ENCODE data around the gene PKP4. TPM values are rescaled to one million over a fixed set of nuclear protein-coding genes. Genes with fewer than 3 reads are reported as not detected.

PKP4 gene
- total RNA-seq, 1 donor from 2014 or later, result 62.9 TPM

- Mint-ChIP-seq H3K36me3 (ENCODE audit: insufficient read depth) (no peaks in the 10 kb centered on the region), H3K4me1 (ENCODE audit: low read depth) (peaks cover 10% of the 10 kb centered on the region), H3K4me3 (ENCODE audit: low read depth) (no peak overlapping the region), H3K27ac (no peak overlapping the region), H3K9me3 (ENCODE audit: low read depth) (no peaks in the 10 kb centered on the region), H3K27me3 (no peaks in the 10 kb centered on the region)
- TF ChIP-seq CTCF (IDR thresholded peaks at IDR 0.05; ENCODE audit: unreplicated experiment), result no peak
- no peak for DNase-seq (ENCODE audit: low spot score, unreplicated experiment)
Measured at GRCh38 chr2:158602027-158602426, 145.3 kb downstream of the PKP4 start.

- peaks cover 14% of the 10 kb centered on the region for H3K4me1 Mint-ChIP-seq (ENCODE audit: low read depth)
- H3K27me3 Mint-ChIP-seq, result no peaks in the 10 kb centered on the region
- no peak for TF ChIP-seq CTCF (IDR thresholded peaks at IDR 0.05; ENCODE audit: unreplicated experiment)
- H3K36me3 Mint-ChIP-seq (ENCODE audit: insufficient read depth), result no peaks in the 10 kb centered on the region
- H3K9me3 Mint-ChIP-seq (ENCODE audit: low read depth), result no peaks in the 10 kb centered on the region
- DNase-seq (ENCODE audit: low spot score, unreplicated experiment), result no peak
- no peak overlapping the region for H3K4me3 Mint-ChIP-seq (ENCODE audit: low read depth)
- no peak overlapping the region for H3K27ac Mint-ChIP-seq
Measured at GRCh38 chr2:158603205-158603604, 146.5 kb downstream of the PKP4 start.

- Mint-ChIP-seq H3K27me3 (no peaks in the 10 kb centered on the region), H3K36me3 (ENCODE audit: insufficient read depth) (no peaks in the 10 kb centered on the region), H3K9me3 (ENCODE audit: low read depth) (no peaks in the 10 kb centered on the region), H3K4me1 (ENCODE audit: low read depth) (peaks cover 13% of the 10 kb centered on the region), H3K4me3 (ENCODE audit: low read depth) (no peak overlapping the region), H3K27ac (no peak overlapping the region)
- DNase-seq (ENCODE audit: low spot score, unreplicated experiment), result no peak
- TF ChIP-seq CTCF (IDR thresholded peaks at IDR 0.05; ENCODE audit: unreplicated experiment), result no peak
Measured at GRCh38 chr2:158603986-158604385, 147.2 kb downstream of the PKP4 start.

- H3K27ac Mint-ChIP-seq, result no peak overlapping the region
- no peaks in the 10 kb centered on the region for H3K27me3 Mint-ChIP-seq
- H3K9me3 Mint-ChIP-seq (ENCODE audit: low read depth), result no peaks in the 10 kb centered on the region
- H3K36me3 Mint-ChIP-seq (ENCODE audit: insufficient read depth), result no peaks in the 10 kb centered on the region
- no peak overlapping the region for H3K4me3 Mint-ChIP-seq (ENCODE audit: low read depth)
- peaks cover 5% of the 10 kb centered on the region for H3K4me1 Mint-ChIP-seq (ENCODE audit: low read depth)
- DNase-seq (ENCODE audit: low spot score, unreplicated experiment), result no peak
- TF ChIP-seq CTCF (IDR thresholded peaks at IDR 0.05; ENCODE audit: unreplicated experiment), result no peak
Measured at GRCh38 chr2:158610059-158610458, 153.3 kb downstream of the PKP4 start.

- TF ChIP-seq CTCF (IDR thresholded peaks at IDR 0.05; ENCODE audit: unreplicated experiment), result no peak
- no peak overlapping the region for H3K4me3 Mint-ChIP-seq (ENCODE audit: low read depth)
- peaks cover 6% of the 10 kb centered on the region for H3K9me3 Mint-ChIP-seq (ENCODE audit: low read depth)
- no peaks in the 10 kb centered on the region for H3K27me3 Mint-ChIP-seq
- peaks cover 5% of the 10 kb centered on the region for H3K4me1 Mint-ChIP-seq (ENCODE audit: low read depth)
- peaks cover 13% of the 10 kb centered on the region for H3K36me3 Mint-ChIP-seq (ENCODE audit: insufficient read depth)
- DNase-seq (ENCODE audit: low spot score, unreplicated experiment), result no peak
- no peak overlapping the region for H3K27ac Mint-ChIP-seq
Measured at GRCh38 chr2:158616480-158617000, 159.8 kb downstream of the PKP4 start.
